ENCODE data around the gene CDKAL1.

The CDKAL1 gene

DNA sequence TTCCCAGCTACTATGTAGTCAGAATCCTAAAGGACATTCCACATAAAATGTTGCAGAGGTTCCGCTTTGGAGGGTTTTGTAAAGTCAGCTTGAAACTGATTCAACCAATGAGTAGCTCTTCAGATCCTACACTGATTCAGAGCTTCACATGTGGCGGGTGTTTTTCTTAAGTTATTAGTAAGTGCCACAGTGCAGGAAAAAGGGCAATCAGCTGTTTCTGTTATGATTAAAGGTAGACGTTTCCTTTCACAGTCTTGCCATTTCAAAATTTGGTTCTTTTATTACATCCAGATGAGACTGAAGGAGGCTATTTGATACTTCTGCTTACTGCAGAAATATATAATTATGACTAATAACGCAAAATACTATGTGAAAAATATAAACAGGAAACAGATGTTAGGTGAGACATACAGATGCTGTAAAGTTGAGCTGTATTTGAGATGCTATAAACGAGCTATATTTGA lies 443.9 kb downstream of the CDKAL1 start:
- TF ChIP-seq, protein P1, sequence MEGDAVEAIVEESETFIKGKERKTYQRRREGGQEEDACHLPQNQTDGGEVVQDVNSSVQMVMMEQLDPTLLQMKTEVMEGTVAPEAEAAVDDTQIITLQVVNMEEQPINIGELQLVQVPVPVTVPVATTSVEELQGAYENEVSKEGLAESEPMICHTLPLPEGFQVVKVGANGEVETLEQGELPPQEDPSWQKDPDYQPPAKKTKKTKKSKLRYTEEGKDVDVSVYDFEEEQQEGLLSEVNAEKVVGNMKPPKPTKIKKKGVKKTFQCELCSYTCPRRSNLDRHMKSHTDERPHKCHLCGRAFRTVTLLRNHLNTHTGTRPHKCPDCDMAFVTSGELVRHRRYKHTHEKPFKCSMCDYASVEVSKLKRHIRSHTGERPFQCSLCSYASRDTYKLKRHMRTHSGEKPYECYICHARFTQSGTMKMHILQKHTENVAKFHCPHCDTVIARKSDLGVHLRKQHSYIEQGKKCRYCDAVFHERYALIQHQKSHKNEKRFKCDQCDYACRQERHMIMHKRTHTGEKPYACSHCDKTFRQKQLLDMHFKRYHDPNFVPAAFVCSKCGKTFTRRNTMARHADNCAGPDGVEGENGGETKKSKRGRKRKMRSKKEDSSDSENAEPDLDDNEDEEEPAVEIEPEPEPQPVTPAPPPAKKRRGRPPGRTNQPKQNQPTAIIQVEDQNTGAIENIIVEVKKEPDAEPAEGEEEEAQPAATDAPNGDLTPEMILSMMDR (conservative IDR thresholded peaks at IDR 0.05; ENCODE audit: low read depth, low read length) = no peak
- Histone ChIP-seq H3K27ac (no peak overlapping the region), H3K4me2 (no peak overlapping the region), H4K20me1 (ENCODE audit: insufficient read depth) (no peaks in the 10 kb centered on the region), H2AFZ (ENCODE audit: low read depth) (no peak overlapping the region), H3K4me1 (ENCODE audit: low read depth, poor library complexity, severe bottlenecking) (no peaks in the 10 kb centered on the region), H3K4me3 (IDR thresholded peaks at IDR 0.05; ENCODE audit: insufficient read depth, low read depth, low read length) (no peak overlapping the region), H3K79me2 (ENCODE audit: insufficient read depth, low read depth) (no peaks in the 10 kb centered on the region), H3K27me3 (ENCODE audit: insufficient read depth, low read depth) (no peaks in the 10 kb centered on the region), H3K36me3 (ENCODE audit: insufficient read depth) (no peaks in the 10 kb centered on the region), H3K9ac (no peak overlapping the region)

DNA sequence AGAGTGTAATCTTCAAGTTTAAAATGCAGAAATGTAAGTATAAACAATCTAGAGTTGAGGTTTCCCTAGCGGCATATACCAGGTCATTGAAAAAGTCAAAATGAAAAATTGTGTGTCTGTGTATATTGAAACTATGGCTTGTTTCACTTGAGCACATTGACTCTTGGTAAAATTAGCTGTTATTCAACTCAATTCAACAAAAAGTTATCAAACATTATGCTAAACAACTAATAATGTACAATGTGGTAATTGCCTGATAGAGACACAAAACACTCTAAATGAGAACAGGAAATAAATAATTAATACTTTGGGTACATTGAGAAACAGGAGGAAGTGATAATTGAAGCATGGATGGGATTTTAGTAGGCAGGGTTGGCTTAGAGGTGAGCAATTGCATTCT lies 444.8 kb downstream of the CDKAL1 start:
- TF ChIP-seq, protein P1 (conservative IDR thresholded peaks at IDR 0.05; ENCODE audit: low read depth, low read length) = no peak
- no peak overlapping the region for H3K9ac ChIP-seq
- H3K4me2 ChIP-seq = no peak overlapping the region
- no peaks in the 10 kb centered on the region for H3K79me2 ChIP-seq (ENCODE audit: insufficient read depth, low read depth)
- H3K4me1 ChIP-seq (ENCODE audit: low read depth, poor library complexity, severe bottlenecking) = no peaks in the 10 kb centered on the region
- no peaks in the 10 kb centered on the region for H4K20me1 ChIP-seq (ENCODE audit: insufficient read depth)
- no peaks in the 10 kb centered on the region for H3K36me3 ChIP-seq (ENCODE audit: insufficient read depth)
- H3K27me3 ChIP-seq (ENCODE audit: insufficient read depth, low read depth) = no peaks in the 10 kb centered on the region
- H3K4me3 ChIP-seq (IDR thresholded peaks at IDR 0.05; ENCODE audit: insufficient read depth, low read depth, low read length) = no peak overlapping the region
- H2AFZ ChIP-seq (ENCODE audit: low read depth) = no peak overlapping the region
- H3K27ac ChIP-seq = no peak overlapping the region

DNA sequence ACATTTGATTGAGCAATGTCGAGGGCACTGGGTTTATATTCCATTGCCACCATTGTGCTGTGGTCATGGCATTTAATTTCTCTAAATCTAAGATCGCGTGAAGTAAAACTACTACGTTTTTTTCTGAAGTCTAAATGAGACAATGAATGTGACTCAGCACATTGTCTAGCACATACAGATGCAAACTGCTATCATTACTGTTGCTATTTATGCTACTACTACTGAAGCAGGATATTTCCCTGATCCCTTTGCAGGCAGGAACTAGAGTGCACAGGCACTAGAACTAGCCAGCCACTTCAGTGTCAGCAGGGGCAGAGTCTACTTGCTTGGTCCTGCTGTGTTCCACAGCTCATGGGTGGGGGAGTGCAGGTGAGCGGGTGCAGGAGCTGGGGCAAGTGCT lies 449.7 kb downstream of the CDKAL1 start:
- H2AFZ ChIP-seq (ENCODE audit: low read depth) = no peak overlapping the region
- no peak overlapping the region for H3K4me3 ChIP-seq (IDR thresholded peaks at IDR 0.05; ENCODE audit: insufficient read depth, low read depth, low read length)
- H3K79me2 ChIP-seq (ENCODE audit: insufficient read depth, low read depth) = no peaks in the 10 kb centered on the region
- no peaks in the 10 kb centered on the region for H3K36me3 ChIP-seq (ENCODE audit: insufficient read depth)
- no peak overlapping the region for H3K9ac ChIP-seq
- no peak overlapping the region for H3K4me2 ChIP-seq
- H3K27me3 ChIP-seq (ENCODE audit: insufficient read depth, low read depth) = no peaks in the 10 kb centered on the region
- TF ChIP-seq, protein P1 (conservative IDR thresholded peaks at IDR 0.05; ENCODE audit: low read depth, low read length) = no peak
- H3K4me1 ChIP-seq (ENCODE audit: low read depth, poor library complexity, severe bottlenecking) = no peaks in the 10 kb centered on the region
- no peak overlapping the region for H3K27ac ChIP-seq
- no peaks in the 10 kb centered on the region for H4K20me1 ChIP-seq (ENCODE audit: insufficient read depth)

DNA sequence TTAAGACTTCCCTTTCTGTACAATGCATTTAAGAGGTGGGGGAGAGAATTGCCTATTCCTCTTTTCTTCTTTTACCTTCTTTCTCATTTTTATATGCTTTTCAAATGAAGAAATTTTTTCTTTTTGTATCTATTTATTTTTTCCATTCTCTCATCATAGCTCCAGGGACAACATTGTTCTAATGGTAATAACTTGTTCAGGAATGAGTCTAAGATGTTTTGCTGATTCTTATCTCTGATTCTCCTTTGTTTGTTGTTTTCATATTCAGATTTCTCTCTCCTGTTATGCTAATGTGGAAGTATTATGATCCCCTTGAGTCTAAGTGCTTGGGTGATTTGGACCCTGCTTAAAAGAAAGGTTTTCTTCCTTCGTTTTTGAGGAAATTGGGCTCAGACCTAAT lies 451.6 kb downstream of the CDKAL1 start:
- no peak overlapping the region for H3K4me3 ChIP-seq (IDR thresholded peaks at IDR 0.05; ENCODE audit: insufficient read depth, low read depth, low read length)
- no peaks in the 10 kb centered on the region for H3K79me2 ChIP-seq (ENCODE audit: insufficient read depth, low read depth)
- H2AFZ ChIP-seq (ENCODE audit: low read depth) = no peak overlapping the region
- H3K27me3 ChIP-seq (ENCODE audit: insufficient read depth, low read depth) = no peaks in the 10 kb centered on the region
- H3K36me3 ChIP-seq (ENCODE audit: insufficient read depth) = no peaks in the 10 kb centered on the region
- H3K4me1 ChIP-seq (ENCODE audit: low read depth, poor library complexity, severe bottlenecking) = no peaks in the 10 kb centered on the region
- no peak overlapping the region for H3K27ac ChIP-seq
- H3K9ac ChIP-seq = no peak overlapping the region
- no peak overlapping the region for H3K4me2 ChIP-seq
- TF ChIP-seq, protein P1 (conservative IDR thresholded peaks at IDR 0.05; ENCODE audit: low read depth, low read length) = no peak
- H4K20me1 ChIP-seq (ENCODE audit: insufficient read depth) = no peaks in the 10 kb centered on the region
